ENCODE measurements around the gene TMEM260. TPM values are rescaled to one million over a fixed set of nuclear protein-coding genes. Genes with fewer than 3 reads are reported as not detected.

The TMEM260 gene
- total RNA-seq: 10.4 and 15.2 TPM in 2 replicates

GRCh38 chr14:56579345-56580220 is at the start of gene TMEM260:
Gene TMEM260, plus strand, starts transcription at chr14:56579798. Its CDS starts 117 bp downstream, at chr14:56579915.

Other genes with a start within 250 kb of the TMEM260 start
- not detected in 2 replicates for gene OTX2, start 230.7 kb downstream of the TMEM260 start, total RNA-seq